ENCODE measurements around the gene ATP5MC2. TPM values are rescaled to one million over a fixed set of nuclear protein-coding genes. Genes with fewer than 3 reads are reported as not detected.
A peak's percentile ranks its signal among the peaks of the same experiment; 100 is the strongest.

Gene ATP5MC2
- total and polyA plus RNA-seq, 2 experiments from 2014 or later = 191 to 266 TPM

DNA sequence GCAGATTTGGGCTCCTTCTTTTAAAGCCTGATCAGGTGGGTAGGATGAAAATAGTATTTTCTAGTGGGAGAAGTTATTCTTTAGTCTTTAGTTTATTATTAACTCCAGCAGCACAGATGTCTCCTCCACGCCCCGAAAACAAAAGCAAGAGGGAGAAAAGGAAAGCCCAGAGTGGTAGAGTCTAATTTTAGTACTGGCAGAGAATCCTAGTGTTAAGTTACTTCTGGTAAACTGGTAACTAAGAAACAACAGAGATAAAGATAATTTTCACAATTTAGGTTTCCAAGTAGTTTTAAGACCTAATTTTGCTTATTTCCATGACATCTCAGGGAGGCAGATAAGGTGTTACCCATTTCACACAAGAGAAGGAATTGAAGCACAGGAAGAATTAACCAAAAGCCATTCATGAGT, 16.3 kb downstream of the ATP5MC2 start:
- Histone ChIP-seq H3K79me2 (ENCODE audit: insufficient read depth) (no peaks in the 10 kb centered on the region), H3K9ac (peak overlapping the region; percentile 59), H3K9me3 (ENCODE audit: low read depth) (no peaks in the 10 kb centered on the region), H3K4me3 (peak overlapping the region; percentile 23), H4K20me1 (ENCODE audit: insufficient read depth) (no peaks in the 10 kb centered on the region), H3K4me1 (ENCODE audit: insufficient read depth) (peaks cover 25% of the 10 kb centered on the region), H3K36me3 (ENCODE audit: low read depth) (peaks cover 3% of the 10 kb centered on the region; the same call in 1 of the 2 replicates), H3K9me2 (ENCODE audit: insufficient read depth) (no peaks in the 10 kb centered on the region), H3K27ac (peak overlapping the region; percentile 88), H2AFZ (peak overlapping the region; percentile 58), H3K4me2 (ENCODE audit: unreplicated experiment) (peak overlapping the region; percentile 66), H3K27me3 (replicated peaks; ENCODE audit: insufficient read depth) (no peaks in the 10 kb centered on the region), H3F3A (ENCODE audit: insufficient read depth) (peaks cover 28% of the 10 kb centered on the region)
- in situ Hi-C loops (cut with MboI) = no loop called here
- 37 to 38% methylated on average over 2 of the region's 2 CpGs for WGBS, 2 experiments (ENCODE audit: low coverage in 1 of 2, low lambda C conversion rate in 2 of 2, missing lambda C conversion rate in 2 of 2)
- DNase-seq = no peak
- TF ChIP-seq EZH2phosphoT487 (IDR thresholded peaks at IDR 0.05; ENCODE audit: insufficient read depth, low read depth) (no peak), EZH2 (IDR thresholded peaks at IDR 0.05; ENCODE audit: insufficient read depth, poor library complexity, severe bottlenecking) (no peak)

DNA sequence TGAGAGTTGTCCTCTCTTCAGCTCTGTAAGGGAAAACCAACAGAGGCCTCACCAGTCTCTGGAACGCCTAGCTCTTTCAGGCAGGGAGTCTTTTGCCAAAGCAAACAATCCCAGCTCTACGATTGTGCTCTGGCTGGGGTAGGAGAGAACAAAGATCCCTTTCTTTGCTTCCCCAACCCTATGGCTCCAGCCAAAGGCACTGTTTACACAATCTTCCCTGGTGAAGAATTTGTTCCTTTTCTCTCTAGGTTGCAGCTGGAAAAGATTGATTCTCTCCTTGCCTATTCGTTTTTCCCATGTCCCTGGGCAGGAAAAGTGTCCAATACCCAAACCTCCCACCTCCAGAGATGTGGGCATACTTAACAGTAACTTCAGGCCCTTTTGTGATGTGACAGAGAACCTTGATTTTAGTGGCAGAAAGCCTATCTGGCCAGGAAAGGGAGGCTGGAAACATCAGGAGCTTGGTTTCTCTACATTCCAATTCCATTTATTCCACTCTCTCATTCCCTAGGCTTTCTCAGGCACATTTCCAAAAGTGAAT, 16.8 kb downstream of the ATP5MC2 start:
- Histone ChIP-seq H3K4me2 (ENCODE audit: unreplicated experiment) (peak overlapping the region; percentile 66), H3K9me3 (ENCODE audit: low read depth) (no peaks in the 10 kb centered on the region), H3K27ac (peak overlapping the region; percentile 88), H3F3A (ENCODE audit: insufficient read depth) (peaks cover 28% of the 10 kb centered on the region), H3K27me3 (replicated peaks; ENCODE audit: insufficient read depth) (no peaks in the 10 kb centered on the region), H2AFZ (peak overlapping the region; percentile 58), H3K4me3 (peak overlapping the region; percentile 23), H3K9ac (peak overlapping the region; percentile 59), H4K20me1 (ENCODE audit: insufficient read depth) (no peaks in the 10 kb centered on the region), H3K36me3 (ENCODE audit: low read depth) (no peaks in the 10 kb centered on the region), H3K4me1 (ENCODE audit: insufficient read depth) (peaks cover 25% of the 10 kb centered on the region), H3K9me2 (ENCODE audit: insufficient read depth) (no peaks in the 10 kb centered on the region), H3K79me2 (ENCODE audit: insufficient read depth) (no peaks in the 10 kb centered on the region)
- WGBS, 2 experiments (ENCODE audit: low coverage in 1 of 2, low lambda C conversion rate in 2 of 2, missing lambda C conversion rate in 2 of 2) = 24 to 25% methylated on average over 3 of the region's 3 CpGs
- TF ChIP-seq EZH2phosphoT487 (IDR thresholded peaks at IDR 0.05; ENCODE audit: insufficient read depth, low read depth) = no peak
- TF ChIP-seq EZH2 (IDR thresholded peaks at IDR 0.05; ENCODE audit: insufficient read depth, poor library complexity, severe bottlenecking) = no peak
- in situ Hi-C loops (cut with MboI) = no loop called here
- peak; percentile 79 for DNase-seq

DNA sequence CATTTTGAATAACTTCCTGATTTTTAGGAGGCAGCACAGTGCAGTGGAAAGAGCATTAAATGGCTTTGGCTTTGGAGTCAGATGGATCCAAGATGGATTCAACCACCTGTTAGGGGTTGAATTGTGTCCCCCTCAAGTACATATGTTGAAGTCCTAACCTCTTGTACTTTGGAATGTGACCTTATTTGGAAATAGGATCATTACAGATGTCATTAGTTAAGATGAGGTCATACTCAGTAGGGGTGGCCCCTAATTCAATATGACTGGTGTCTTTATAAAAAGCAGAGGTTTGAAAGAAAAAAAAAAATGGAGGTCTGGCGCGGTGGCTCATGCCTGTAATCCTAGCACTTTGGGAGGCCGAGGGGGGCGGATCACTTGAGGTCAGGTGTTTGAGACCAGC, 18.8 kb downstream of the ATP5MC2 start:
- peaks cover 25% of the 10 kb centered on the region for H3K4me1 ChIP-seq (ENCODE audit: insufficient read depth)
- H3K4me3 ChIP-seq = no peak overlapping the region
- no peaks in the 10 kb centered on the region for H3K36me3 ChIP-seq (ENCODE audit: low read depth)
- H3K9ac ChIP-seq = no peak overlapping the region
- H3K9me3 ChIP-seq (ENCODE audit: low read depth) = no peaks in the 10 kb centered on the region
- TF ChIP-seq EZH2 (IDR thresholded peaks at IDR 0.05; ENCODE audit: insufficient read depth, poor library complexity, severe bottlenecking) (no peak), EZH2phosphoT487 (IDR thresholded peaks at IDR 0.05; ENCODE audit: insufficient read depth, low read depth) (no peak)
- no peak for DNase-seq
- in situ Hi-C loops (cut with MboI) = no loop called here
- H3K79me2 ChIP-seq (ENCODE audit: insufficient read depth) = no peaks in the 10 kb centered on the region
- 73 to 78% methylated on average over 4 of the region's 4 CpGs for WGBS, 2 experiments (ENCODE audit: low coverage in 1 of 2, low lambda C conversion rate in 2 of 2, missing lambda C conversion rate in 2 of 2)
- H3K4me2 ChIP-seq (ENCODE audit: unreplicated experiment) = no peak overlapping the region
- no peaks in the 10 kb centered on the region for H3K9me2 ChIP-seq (ENCODE audit: insufficient read depth)
- H4K20me1 ChIP-seq (ENCODE audit: insufficient read depth) = no peaks in the 10 kb centered on the region
- H3F3A ChIP-seq (ENCODE audit: insufficient read depth) = peaks cover 28% of the 10 kb centered on the region
- H3K27ac ChIP-seq = no peak overlapping the region
- H3K27me3 ChIP-seq (replicated peaks; ENCODE audit: insufficient read depth) = no peaks in the 10 kb centered on the region
- no peak overlapping the region for H2AFZ ChIP-seq

DNA sequence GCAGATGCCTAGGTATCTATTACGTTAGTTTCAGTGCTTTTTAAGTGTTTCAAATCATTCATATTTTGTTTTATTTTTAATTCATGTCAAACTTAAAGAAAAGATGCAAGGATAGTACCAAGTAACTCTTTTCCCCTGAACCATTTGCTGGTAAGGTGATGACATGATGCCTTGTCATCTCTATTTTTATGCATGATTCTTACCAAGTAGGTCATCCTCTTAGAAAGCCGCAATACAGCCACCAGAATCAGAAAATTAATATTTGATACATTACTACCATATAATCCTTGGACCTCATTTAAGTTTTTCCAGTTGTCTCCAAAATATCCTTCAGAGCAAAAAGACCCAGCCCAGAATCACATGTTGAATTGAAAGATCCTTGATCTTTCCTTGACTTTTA, 22.3 kb downstream of the ATP5MC2 start:
- H3K79me2 ChIP-seq (ENCODE audit: insufficient read depth) = no peaks in the 10 kb centered on the region
- H3K4me2 ChIP-seq (ENCODE audit: unreplicated experiment) = no peak overlapping the region
- no peak overlapping the region for H3K4me3 ChIP-seq
- no peak for TF ChIP-seq EZH2phosphoT487 (IDR thresholded peaks at IDR 0.05; ENCODE audit: insufficient read depth, low read depth)
- TF ChIP-seq EZH2 (IDR thresholded peaks at IDR 0.05; ENCODE audit: insufficient read depth, poor library complexity, severe bottlenecking) = no peak
- H3K4me1 ChIP-seq (ENCODE audit: insufficient read depth) = peaks cover 5% of the 10 kb centered on the region
- WGBS, 2 experiments (ENCODE audit: low coverage in 1 of 2, low lambda C conversion rate in 2 of 2, missing lambda C conversion rate in 2 of 2) = 98 to 99% methylated on average over 2 of the region's 2 CpGs
- H3K27ac ChIP-seq = no peak overlapping the region
- no peaks in the 10 kb centered on the region for H3K36me3 ChIP-seq (ENCODE audit: low read depth)
- no peaks in the 10 kb centered on the region for H4K20me1 ChIP-seq (ENCODE audit: insufficient read depth)
- DNase-seq = no peak
- H3K9me3 ChIP-seq (ENCODE audit: low read depth) = no peaks in the 10 kb centered on the region
- H3K9me2 ChIP-seq (ENCODE audit: insufficient read depth) = no peaks in the 10 kb centered on the region
- H3K27me3 ChIP-seq (replicated peaks; ENCODE audit: insufficient read depth) = no peaks in the 10 kb centered on the region
- H2AFZ ChIP-seq = no peak overlapping the region
- in situ Hi-C loops (cut with MboI) = no loop called here
- no peak overlapping the region for H3K9ac ChIP-seq
- peaks cover 4% of the 10 kb centered on the region; the same call in 1 of the 2 replicates for H3F3A ChIP-seq (ENCODE audit: insufficient read depth)
